Trophoblast cell (in vitro differentiated cells and primary cell): Measurements from ENCODE around the gene MBIP.
A peak's percentile ranks its signal among the peaks of the same experiment; 100 is the strongest.

Source experiments
- DNase-seq, 2 donors: peaks; one replicate each; pipeline ENCODE4 v3.0.0-alpha.2; 2016
- H2AFZ ChIP-seq: 2 replicates; pipeline ENCODE4 v1.6.1; 2013; ENCODE audit warnings: low read length, moderate library complexity, mild to moderate bottlenecking; ENCODE audit not compliant: insufficient read depth, poor library complexity
- H2AK5ac ChIP-seq: 2 replicates; pipeline ENCODE4 v1.6.1; 2013; ENCODE audit warnings: mild to moderate bottlenecking, low read length
- H2BK120ac ChIP-seq: 2 replicates; pipeline ENCODE4 v1.6.1; 2013; ENCODE audit warnings: low read length, mild to moderate bottlenecking, moderate library complexity; ENCODE audit not compliant: insufficient read depth, poor library complexity
- H2BK12ac ChIP-seq: 2 replicates; pipeline ENCODE4 v1.6.1; 2013; ENCODE audit warnings: mild to moderate bottlenecking, low read length, moderate library complexity
- H2BK5ac ChIP-seq: 2 replicates; pipeline ENCODE4 v1.6.1; 2013; ENCODE audit warnings: low read length, low read depth, moderate library complexity, mild to moderate bottlenecking; ENCODE audit not compliant: poor library complexity
- H3K14ac ChIP-seq: 2 replicates; pipeline ENCODE4 v1.6.1; 2013; ENCODE audit warnings: mild to moderate bottlenecking, low read length
- H3K18ac ChIP-seq: 2 replicates; pipeline ENCODE4 v1.6.1; 2013; ENCODE audit warnings: mild to moderate bottlenecking, low read length
- H3K23ac ChIP-seq: 2 replicates; pipeline ENCODE4 v1.6.1; 2013; ENCODE audit warnings: low read length
- H3K27ac ChIP-seq: 2 replicates; pipeline ENCODE4 v1.5.1; 2013; ENCODE audit warnings: low read depth, mild to moderate bottlenecking, inconsistent platforms, low read length, moderate library complexity
- H3K27me3 ChIP-seq: 2 replicates; pipeline ENCODE4 v1.6.1; 2013; ENCODE audit warnings: inconsistent platforms, mild to moderate bottlenecking, low read length, moderate library complexity; ENCODE audit not compliant: insufficient read depth
- H3K36me3 ChIP-seq, 2 experiments: 1 replicate in 1 of 2; 2 replicates in 1 of 2; pipeline ENCODE4 v1.6.1; 2013; ENCODE audit warnings: low read length in 2 of 2, mild to moderate bottlenecking in 2 of 2, moderate library complexity in 1 of 2; ENCODE audit not compliant: insufficient read depth in 2 of 2, control insufficient read depth in 1 of 2
- H3K4ac ChIP-seq: 2 replicates; pipeline ENCODE4 v1.6.1; 2013; ENCODE audit warnings: low read depth, mild to moderate bottlenecking, low read length, moderate library complexity
- H3K4me1 ChIP-seq, 2 experiments: 1 replicate in 1 of 2; 2 replicates in 1 of 2; pipeline ENCODE4 v1.6.1; 2013; ENCODE audit warnings: low read length in 2 of 2, mild to moderate bottlenecking in 2 of 2, moderate library complexity in 1 of 2; ENCODE audit not compliant: insufficient read depth in 2 of 2, control insufficient read depth in 1 of 2
- H3K4me2 ChIP-seq: 2 replicates; pipeline ENCODE4 v1.6.1; 2013; ENCODE audit warnings: inconsistent platforms, mild to moderate bottlenecking, low read length, moderate library complexity
- H3K4me3 ChIP-seq: 2 replicates; pipeline ENCODE4 v1.5.1; 2013; ENCODE audit warnings: mild to moderate bottlenecking, low read depth, low read length, inconsistent platforms
- H3K79me1 ChIP-seq: one replicate; pipeline ENCODE4 v1.6.1; 2013; ENCODE audit warnings: low read length
- H3K79me2 ChIP-seq: 2 replicates; pipeline ENCODE4 v1.6.1; 2013; ENCODE audit warnings: low read length, mild to moderate bottlenecking; ENCODE audit not compliant: control insufficient read depth, insufficient read depth, poor library complexity
- H3K9ac ChIP-seq: 2 replicates; pipeline ENCODE4 v1.6.1; 2013; ENCODE audit warnings: mild to moderate bottlenecking, low read length
- H3K9me3 ChIP-seq: 2 replicates; pipeline ENCODE4 v1.6.1; 2013; ENCODE audit warnings: low read depth, mild to moderate bottlenecking, control low read depth, inconsistent platforms, low read length; ENCODE audit not compliant: insufficient read depth
- H4K12ac ChIP-seq: 2 replicates; pipeline ENCODE4 v1.6.1; 2013; ENCODE audit warnings: low read depth, mild to moderate bottlenecking, low read length, moderate library complexity
- H4K8ac ChIP-seq: 2 replicates; pipeline ENCODE4 v1.6.1; 2013; ENCODE audit warnings: low read depth, mild to moderate bottlenecking, low read length, moderate library complexity
- H4K91ac ChIP-seq: one replicate; pipeline ENCODE4 v1.6.1; 2013; ENCODE audit warnings: low read depth, mild to moderate bottlenecking, low read length, moderate library complexity
- WGBS: extraction: QIAGEN DNeasy Blood & Tissue Kit; methylation state at CpG from one replicate; pipeline ENCODE4 v1.1.7; 2013; ENCODE audit warnings: missing lambda C conversion rate; ENCODE audit not compliant: insufficient read length, insufficient coverage; ENCODE audit errors: extremely low coverage; 5-methylcytosine and 5-hydroxymethylcytosine counted together

MBIP gene

DNA sequence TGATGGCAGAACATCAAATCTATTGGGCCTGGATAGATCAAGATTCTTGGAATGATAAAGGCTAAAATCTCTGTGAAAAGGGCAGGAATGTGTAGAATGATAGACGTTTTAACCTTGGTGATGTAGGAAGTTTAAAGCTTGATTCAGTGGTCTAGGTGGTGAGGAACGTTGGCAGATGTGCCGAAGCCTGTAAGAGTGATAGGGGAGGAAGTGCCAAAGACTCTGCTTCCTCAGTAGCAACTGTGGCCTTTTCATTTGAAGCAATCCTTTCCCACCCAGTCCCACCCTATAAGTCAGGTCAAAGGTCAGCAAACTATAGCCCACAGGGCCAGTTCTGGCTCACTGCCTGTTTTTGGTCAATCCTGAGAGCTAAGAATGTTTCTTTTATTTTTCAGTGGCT lies 62.2 kb downstream of the MBIP start:
- Histone ChIP-seq H3K14ac (no peak overlapping the region), H4K12ac (no peak overlapping the region), H3K9me3 (no peaks in the 10 kb centered on the region), H3K79me1 (no peaks in the 10 kb centered on the region), H2AFZ (no peak overlapping the region), H3K27me3 (no peaks in the 10 kb centered on the region), H3K4me1 (no peaks in the 10 kb centered on the region), H3K4me3 (no peak overlapping the region), H3K27ac (no peak overlapping the region), H3K18ac (no peak overlapping the region), H3K36me3 (no peaks in the 10 kb centered on the region), H2BK12ac (no peak overlapping the region), H2BK120ac (no peak overlapping the region), H3K79me2 (no peaks in the 10 kb centered on the region), H4K91ac (no peak overlapping the region), H3K23ac (no peak overlapping the region), H2AK5ac (no peak overlapping the region), H3K9ac (no peak overlapping the region), H2BK5ac (no peak overlapping the region), H4K8ac (no peak overlapping the region), H3K4me2 (no peak overlapping the region), H3K4ac (no peak overlapping the region)
- WGBS: no CpG with 5 or more reads among the region's 3 CpGs
- DNase-seq: no peak

DNA sequence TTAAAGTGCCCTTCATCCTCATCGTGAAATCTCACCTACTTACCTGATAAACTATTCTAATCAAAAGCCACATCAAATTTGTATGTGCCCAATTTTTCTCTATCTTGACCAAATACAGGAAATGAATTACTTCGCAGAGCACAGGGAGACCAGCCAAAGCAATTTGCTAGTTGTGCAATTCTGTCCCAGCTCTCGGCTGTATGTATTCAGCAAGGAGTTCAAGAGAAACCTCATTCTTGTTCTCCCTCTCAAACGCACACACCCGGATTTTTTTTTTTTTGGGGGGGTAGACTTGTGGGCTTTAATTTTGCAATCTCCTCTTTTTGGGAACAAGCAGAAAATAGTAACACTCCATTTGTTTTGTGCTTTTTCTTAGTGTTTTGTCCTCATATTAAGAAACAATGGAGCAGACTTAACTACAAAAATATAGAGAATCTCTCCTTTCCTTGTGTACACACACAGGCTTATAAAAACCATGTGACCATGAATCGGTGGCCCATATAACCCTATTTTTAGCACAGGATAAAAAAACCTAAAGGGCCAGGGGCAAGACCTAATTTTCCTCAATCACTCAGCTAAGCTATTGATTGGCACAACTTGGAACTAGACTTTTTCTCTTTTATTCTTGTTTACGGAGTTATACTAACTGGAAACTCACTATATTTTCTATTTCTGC lies 64.2 kb downstream of the MBIP start:
- Histone ChIP-seq H3K9me3 (no peaks in the 10 kb centered on the region), H3K4me3 (no peak overlapping the region), H3K27ac (no peak overlapping the region), H3K4me2 (no peak overlapping the region), H3K4ac (no peak overlapping the region), H4K8ac (no peak overlapping the region), H3K79me2 (no peaks in the 10 kb centered on the region), H3K79me1 (no peaks in the 10 kb centered on the region), H3K9ac (no peak overlapping the region), H3K23ac (no peak overlapping the region), H3K18ac (no peak overlapping the region), H4K91ac (no peak overlapping the region), H4K12ac (no peak overlapping the region), H3K14ac (no peak overlapping the region), H2AK5ac (no peak overlapping the region), H2BK120ac (no peak overlapping the region), H3K27me3 (no peaks in the 10 kb centered on the region), H2AFZ (no peak overlapping the region), H2BK5ac (no peak overlapping the region), H3K36me3 (no peaks in the 10 kb centered on the region), H3K4me1 (no peaks in the 10 kb centered on the region), H2BK12ac (no peak overlapping the region)
- no CpG with 5 or more reads among the region's 7 CpGs for WGBS
- DNase-seq: no peak

DNA sequence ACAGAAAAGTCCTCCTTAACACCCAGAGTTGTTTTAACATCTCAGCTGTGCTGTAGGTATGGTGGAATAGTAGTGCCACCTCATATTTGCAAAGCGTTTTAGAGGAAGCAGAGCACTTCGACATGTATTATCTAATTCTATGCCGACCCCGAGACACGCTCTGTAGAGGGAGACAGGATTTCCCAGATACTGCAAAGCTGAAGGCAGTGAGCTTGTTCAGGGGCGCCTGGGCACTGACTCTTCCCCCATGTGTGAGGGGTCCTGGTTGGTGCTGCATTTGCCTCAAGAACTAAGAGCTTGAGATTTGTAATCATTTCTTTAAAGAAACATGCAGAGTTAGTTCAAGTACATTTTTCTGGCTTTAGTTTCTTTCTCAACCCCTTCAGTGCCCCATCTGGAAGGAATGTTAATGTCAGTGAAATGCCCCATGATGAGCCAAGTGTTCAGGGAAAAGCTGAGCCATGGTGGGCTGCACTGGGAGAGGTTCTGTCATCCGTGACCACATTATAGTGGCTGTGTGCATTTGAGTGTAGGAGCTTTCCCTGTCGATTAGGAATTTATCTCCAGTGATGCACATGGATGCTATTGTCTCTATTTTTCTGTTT lies 66.3 kb downstream of the MBIP start:
- Histone ChIP-seq H3K4ac (no peak overlapping the region), H3K79me1 (no peaks in the 10 kb centered on the region), H3K27me3 (no peaks in the 10 kb centered on the region), H2BK120ac (no peak overlapping the region), H3K4me2 (no peak overlapping the region), H3K14ac (no peak overlapping the region), H4K8ac (no peak overlapping the region), H3K9me3 (no peaks in the 10 kb centered on the region), H3K18ac (no peak overlapping the region), H3K4me3 (no peak overlapping the region), H4K91ac (no peak overlapping the region), H3K27ac (no peak overlapping the region), H3K23ac (no peak overlapping the region), H2AK5ac (no peak overlapping the region), H4K12ac (no peak overlapping the region), H2AFZ (no peak overlapping the region), H3K36me3 (no peaks in the 10 kb centered on the region), H3K79me2 (no peaks in the 10 kb centered on the region), H2BK12ac (no peak overlapping the region), H3K9ac (no peak overlapping the region), H2BK5ac (no peak overlapping the region), H3K4me1 (no peaks in the 10 kb centered on the region)
- no CpG with 5 or more reads among the region's 8 CpGs for WGBS
- peak in 1 of 2 donors; percentile 43 for DNase-seq
